ENCODE measurements around the gene FBXW7.

Gene FBXW7

GRCh38 chr4:152321398-152321797 lies 214.5 kb downstream of the FBXW7 start:
- DNase-seq = no peak

DNA sequence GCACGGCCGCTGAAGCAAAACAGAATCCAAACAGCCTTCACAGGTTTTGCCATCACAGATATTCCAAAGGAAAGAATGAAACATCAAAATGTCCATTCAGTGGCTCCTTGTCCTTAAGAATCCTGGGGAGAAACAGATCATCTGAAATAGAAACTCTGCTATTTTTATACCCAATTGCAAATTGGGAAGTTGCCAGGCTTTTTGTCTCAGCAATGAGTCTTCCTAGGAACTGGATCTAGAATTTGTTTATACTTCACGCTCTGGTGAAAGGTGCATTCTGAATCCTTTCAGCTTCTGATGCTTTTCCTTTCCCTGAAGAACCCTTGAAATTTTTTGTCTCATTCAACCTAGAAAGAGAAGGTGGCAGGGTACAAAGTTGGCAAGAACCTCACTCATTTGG lies 218.9 kb downstream of the FBXW7 start:
- no peak for DNase-seq

DNA sequence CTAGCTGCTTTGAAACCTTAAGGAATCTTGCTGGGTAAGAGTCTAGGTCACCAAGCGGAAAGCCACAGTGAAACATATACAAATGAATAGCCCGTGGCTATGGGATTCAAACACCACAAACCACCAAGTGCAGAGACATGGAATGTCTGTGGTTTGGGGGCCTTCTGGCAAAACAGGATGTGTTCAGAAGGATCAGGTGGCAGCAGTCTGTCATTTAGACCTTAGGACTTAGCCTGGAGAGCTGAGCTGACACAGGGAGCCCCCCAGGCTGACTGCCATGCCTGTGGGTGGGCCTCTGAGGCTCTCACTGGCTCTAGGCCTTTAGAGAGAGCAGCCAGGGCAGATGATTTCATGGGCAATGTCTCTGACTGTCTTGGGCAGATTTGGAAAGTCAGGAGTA lies 225.6 kb downstream of the FBXW7 start:
- DNase-seq = no peak

DNA sequence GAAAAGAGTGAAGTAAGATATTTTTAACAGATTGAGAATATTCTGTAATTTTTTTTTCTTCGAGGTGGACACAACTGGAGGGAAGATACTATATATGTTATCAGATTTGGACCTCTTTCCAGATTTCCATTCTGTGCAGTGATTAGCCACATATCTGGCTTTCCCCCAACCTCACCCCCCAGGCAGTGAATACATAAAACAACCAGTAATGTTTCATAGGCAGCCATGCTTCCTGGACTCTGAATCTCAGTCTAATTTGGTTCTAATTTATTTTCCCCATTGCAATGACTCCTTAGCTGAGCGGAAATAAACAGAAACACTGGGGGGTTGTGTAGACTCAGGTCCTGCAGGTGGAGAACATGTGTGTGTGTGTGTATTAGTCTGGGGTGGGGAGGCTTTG lies 226.5 kb downstream of the FBXW7 start:
- DNase-seq = no peak

GRCh38 chr4:152308951-152309350 lies 226.9 kb downstream of the FBXW7 start:
- no peak for DNase-seq

- DNase-seq = no peak
Measured at GRCh38 chr4:152307669-152308068, 228.2 kb downstream of the FBXW7 start.

DNA sequence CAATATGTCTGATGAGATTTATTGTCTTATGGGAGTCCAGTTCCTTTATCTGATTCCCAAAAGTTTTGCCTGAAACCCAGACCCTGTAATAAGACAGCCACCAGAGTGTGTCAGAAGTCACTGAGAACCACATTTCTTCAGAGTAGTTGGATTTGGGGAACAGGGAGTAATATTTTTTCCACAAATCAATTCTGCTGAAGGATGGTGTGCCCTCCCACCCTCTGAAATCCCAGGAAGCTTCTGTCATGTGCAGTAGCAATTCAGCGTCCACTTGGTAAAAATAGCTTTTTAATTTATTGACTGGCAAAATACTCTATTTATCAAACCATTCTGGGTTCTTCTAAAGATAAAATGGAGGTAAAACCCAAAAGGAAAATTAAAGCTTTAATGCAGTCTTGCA lies 229.4 kb downstream of the FBXW7 start:
- DNase-seq = no peak

GRCh38 chr4:152304220-152304619 lies 231.7 kb downstream of the FBXW7 start:
- DNase-seq = no peak

DNA sequence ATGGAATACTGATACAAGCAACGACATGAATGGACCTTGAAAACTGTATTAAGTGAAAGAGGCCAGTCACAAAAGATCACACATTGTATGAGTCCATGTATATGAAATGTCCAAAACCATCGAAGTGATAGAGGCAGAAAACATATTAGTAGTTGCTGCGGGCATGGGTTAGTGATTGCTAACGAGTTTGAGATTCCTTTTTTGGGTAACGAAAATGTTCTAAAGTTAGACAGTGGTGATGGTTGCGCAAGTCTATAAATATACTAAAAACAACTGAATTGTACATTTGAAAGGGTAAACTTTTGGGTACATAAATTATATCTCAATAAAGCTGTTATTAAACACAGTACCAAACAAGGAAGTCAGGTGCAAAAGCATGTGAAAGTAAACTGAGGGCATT lies 234.5 kb downstream of the FBXW7 start:
- DNase-seq = no peak

- no peak for DNase-seq
Measured at GRCh38 chr4:152299553-152299952, 236.3 kb downstream of the FBXW7 start.

- DNase-seq = no peak
Measured at GRCh38 chr4:152296386-152296785, 239.5 kb downstream of the FBXW7 start.

DNA sequence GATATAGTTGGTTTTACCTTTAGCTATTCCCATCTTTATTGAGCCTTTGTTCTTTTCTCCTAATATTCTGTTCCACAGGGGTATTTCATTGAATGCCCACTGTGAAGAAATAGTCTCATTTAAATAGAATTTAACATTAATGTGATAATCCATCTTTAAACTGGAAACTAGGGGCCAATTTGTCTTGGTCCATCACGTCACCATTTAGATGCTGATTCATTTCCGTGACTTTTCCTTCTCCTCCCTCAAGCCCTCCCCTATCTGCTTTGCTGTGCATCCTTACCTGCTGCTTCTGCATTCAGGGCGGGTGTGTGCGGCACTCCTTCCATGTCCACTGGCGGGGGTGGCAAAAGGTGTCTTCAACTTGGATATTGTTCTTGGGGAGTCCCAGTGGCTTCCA lies 241.1 kb downstream of the FBXW7 start:
- no peak for DNase-seq

- DNase-seq = no peak
Measured at GRCh38 chr4:152294331-152294730, 241.6 kb downstream of the FBXW7 start.

DNA sequence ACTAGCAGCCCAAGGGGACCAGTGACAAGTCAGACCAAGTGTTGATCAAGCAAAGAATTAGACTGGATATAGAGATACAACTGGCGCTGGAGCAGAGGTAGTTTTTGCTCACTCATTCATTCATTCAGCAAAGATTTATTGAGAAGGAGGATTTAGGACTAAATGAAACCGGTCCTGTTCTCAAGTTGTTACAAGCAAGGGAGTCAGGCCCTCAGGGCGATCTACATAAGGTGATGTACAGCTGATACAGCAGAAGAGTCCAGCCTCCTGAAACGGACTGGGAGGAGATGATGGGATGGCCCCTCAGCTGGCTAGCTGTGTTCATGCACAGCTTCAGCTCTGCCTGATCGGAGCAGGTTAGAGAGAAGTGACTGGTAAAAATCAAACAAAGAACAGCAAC lies 242.4 kb downstream of the FBXW7 start:
- DNase-seq = no peak

GRCh38 chr4:152290366-152290921 lies 245.4 kb downstream of the FBXW7 start:
- no peak for DNase-seq

- no peak for DNase-seq
Measured at GRCh38 chr4:152289941-152290340, 246.0 kb downstream of the FBXW7 start.

DNA sequence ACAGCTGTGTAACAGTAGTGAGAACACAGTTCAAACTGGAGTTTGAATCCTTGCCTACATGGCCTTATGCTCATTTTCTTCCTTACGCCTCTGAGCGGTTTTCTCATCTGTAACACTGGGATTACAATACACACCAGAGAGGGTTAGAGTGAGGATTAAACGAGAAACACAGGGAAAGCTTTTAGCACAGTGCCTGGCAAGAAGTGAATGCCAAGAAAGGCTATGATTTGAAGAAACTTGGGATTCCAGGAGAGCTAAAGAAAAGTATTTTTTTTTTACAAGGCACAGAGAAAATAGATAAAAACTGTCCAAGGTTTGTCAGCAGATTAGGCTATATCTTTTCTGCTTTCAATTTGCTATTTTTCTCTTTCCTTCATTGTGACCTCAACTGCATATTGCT lies 246.4 kb downstream of the FBXW7 start:
- DNase-seq = no peak

GRCh38 chr4:152283801-152284470 lies 252.0 kb downstream of the FBXW7 start:
- DNase-seq = no peak

DNA sequence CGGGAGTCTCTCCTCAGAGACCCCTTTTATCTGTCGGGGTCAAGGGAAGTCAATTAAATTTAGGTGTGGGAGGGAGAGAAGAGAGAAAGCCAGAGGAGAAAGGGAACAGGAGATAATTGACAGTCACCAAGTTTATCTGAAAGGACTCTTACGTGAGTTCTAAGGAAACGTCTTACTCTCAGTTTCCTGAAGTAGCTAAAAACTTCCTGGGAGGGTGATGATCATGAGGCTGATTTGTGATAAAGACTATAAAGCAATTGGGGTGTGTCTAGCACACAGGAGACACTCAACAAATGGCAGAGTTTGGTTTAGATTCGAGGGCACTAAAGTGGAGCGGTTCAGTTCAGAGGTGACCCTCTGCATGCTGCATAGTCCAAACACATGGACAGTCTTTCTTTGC lies 254.1 kb downstream of the FBXW7 start:
- no peak for DNase-seq

- DNase-seq = no peak
Measured at GRCh38 chr4:152281211-152281610, 254.7 kb downstream of the FBXW7 start.

DNA sequence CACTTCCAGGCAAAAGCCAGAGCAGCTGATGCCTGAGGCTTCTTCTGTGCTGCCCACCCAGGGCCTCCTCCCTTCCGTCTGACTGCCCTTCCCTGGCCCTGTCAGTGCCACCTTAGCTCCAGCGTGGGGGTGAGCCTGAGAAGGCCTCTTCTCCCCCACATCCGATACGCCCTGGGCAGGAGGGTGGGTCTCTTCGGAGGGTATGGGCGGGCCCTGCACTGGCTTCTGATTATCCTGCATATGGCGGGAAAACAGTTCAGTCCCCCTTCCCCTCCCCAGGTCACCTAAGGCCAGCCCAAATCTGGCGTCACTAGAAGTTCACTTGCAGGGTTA lies 256.7 kb downstream of the FBXW7 start:
- no peak for DNase-seq

- no peak for DNase-seq
Measured at GRCh38 chr4:152278505-152279233, 257.2 kb downstream of the FBXW7 start.

GRCh38 chr4:152278172-152278504 lies 257.8 kb downstream of the FBXW7 start:
- DNase-seq = no peak

- no peak for DNase-seq
Measured at GRCh38 chr4:152277333-152277732, 258.6 kb downstream of the FBXW7 start.

DNA sequence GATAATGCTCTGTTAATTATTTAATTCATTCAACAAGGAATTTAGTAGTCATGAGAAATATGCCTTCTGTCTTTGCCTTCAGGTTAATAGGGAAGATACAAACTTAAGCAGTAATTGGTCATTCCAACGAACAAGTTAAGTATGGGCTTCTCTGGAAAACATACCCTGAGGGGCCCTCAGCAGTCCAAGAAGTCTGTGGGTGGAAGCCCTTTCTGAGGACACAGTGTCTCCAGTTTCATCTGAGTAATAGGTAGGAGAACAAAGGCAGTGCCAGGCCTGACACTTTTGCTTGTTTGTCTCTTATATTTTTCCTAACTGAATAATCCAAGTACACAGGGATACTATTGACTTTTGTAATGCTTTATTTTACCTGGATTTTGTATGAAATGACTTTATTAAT lies 262.5 kb downstream of the FBXW7 start:
- no peak for DNase-seq

Measured in activated T-cell treated with anti-CD3 and anti-CD28 coated beads for 4 hours (primary cell).